ENCODE measurements around the gene CACNA1D.

DNA sequence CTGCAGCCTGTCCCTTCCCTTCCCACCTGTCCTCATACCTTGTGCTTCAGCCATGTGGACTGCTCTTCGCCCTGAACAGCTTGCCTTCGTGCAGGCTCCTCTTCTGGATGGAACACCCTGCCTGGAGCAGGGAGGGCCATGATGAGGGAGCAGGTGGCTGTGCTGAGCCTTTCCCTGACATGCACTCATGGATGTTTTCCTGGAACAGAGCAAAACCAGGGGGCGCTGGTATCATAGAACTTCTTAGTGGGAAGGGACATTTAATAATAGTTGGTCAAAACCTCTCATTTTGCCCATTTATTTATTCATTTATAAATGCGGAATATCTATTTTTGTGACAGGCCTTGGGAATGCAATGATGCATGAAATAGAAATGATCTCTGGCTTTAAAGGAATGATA, 149.3 kb downstream of the CACNA1D start:
- TF ChIP-seq TAF1 (IDR thresholded peaks at IDR 0.05; ENCODE audit: borderline replicate concordance, low read depth, low read length) (no peak), POLR2A (IDR thresholded peaks at IDR 0.05; ENCODE audit: low read depth, low read length) (no peak), POLR2AphosphoS5 (IDR thresholded peaks at IDR 0.05; ENCODE audit: low read depth, low read length) (no peak)

All from GM12892 (cell line).